Ovary (tissue), 3 donors: ENCODE results near the gene APOL6.

ENCODE experiments used
- EP300 ChIP-seq: sonication (generic); formaldehyde crosslinking; IDR thresholded peaks from one replicate; pipeline ENCODE4 v1.6.1; 2017; ENCODE audit warnings: antibody characterized with exemption
- POLR2A ChIP-seq: fragments of 450-650 bp; IDR thresholded peaks from one replicate; pipeline ENCODE4 v1.6.1; 2017; ENCODE audit warnings: antibody characterized with exemption, mild to moderate bottlenecking, moderate library complexity
- TF ChIP-seq, protein P1 (sequence below), 3 donors: fragments of 450-650 bp in 2 of 3; fragments of 200-600 bp in 1 of 3; IDR thresholded peaks; one replicate each; pipeline versions ENCODE4 v1.5.1 to v1.8.0; 2016 to 2022; ENCODE audit warnings: antibody characterized with exemption in 3 of 3, mild to moderate bottlenecking in 1 of 3
- donor health status: DM: no; HTN: no; CAD: no.

DNA sequence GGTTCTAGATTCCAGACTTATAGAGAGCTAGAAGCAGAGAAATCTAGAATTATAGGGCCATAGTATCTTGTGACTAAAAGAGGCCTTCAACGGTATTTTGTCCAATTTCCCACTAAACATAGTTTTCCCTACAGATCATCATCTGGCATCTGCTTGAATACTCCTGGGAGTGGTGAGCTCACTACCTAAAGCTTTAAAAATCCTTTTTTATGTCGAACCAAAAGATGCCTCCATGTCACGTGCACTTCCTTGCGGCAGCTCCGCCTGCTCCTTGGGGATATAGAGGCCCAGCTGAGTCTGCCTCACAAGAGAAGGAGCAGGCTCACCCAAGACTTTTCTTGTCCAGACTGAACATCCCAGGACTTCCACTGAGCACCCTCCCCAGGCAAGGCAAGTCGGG, 26.8 kb upstream of the APOL6 start:
- TF ChIP-seq, protein P1, sequence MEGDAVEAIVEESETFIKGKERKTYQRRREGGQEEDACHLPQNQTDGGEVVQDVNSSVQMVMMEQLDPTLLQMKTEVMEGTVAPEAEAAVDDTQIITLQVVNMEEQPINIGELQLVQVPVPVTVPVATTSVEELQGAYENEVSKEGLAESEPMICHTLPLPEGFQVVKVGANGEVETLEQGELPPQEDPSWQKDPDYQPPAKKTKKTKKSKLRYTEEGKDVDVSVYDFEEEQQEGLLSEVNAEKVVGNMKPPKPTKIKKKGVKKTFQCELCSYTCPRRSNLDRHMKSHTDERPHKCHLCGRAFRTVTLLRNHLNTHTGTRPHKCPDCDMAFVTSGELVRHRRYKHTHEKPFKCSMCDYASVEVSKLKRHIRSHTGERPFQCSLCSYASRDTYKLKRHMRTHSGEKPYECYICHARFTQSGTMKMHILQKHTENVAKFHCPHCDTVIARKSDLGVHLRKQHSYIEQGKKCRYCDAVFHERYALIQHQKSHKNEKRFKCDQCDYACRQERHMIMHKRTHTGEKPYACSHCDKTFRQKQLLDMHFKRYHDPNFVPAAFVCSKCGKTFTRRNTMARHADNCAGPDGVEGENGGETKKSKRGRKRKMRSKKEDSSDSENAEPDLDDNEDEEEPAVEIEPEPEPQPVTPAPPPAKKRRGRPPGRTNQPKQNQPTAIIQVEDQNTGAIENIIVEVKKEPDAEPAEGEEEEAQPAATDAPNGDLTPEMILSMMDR (IDR thresholded peaks at IDR 0.05) = no peak
- TF ChIP-seq POLR2A = no peak
- no peak for TF ChIP-seq EP300
